ENCODE data around the gene GOLGA6C. TPM values are rescaled to one million over a fixed set of nuclear protein-coding genes. Genes with fewer than 3 reads are reported as not detected.
"Not testable (repeated sequence)": the region's sequence is repeated elsewhere in the genome, so short reads cannot be mapped to it uniquely, and the experiment has no call there.

The GOLGA6C gene
- total and polyA plus RNA-seq, 2 donors (not counting 1 experiment from before 2014, with no cell fraction given), result not detected

DNA sequence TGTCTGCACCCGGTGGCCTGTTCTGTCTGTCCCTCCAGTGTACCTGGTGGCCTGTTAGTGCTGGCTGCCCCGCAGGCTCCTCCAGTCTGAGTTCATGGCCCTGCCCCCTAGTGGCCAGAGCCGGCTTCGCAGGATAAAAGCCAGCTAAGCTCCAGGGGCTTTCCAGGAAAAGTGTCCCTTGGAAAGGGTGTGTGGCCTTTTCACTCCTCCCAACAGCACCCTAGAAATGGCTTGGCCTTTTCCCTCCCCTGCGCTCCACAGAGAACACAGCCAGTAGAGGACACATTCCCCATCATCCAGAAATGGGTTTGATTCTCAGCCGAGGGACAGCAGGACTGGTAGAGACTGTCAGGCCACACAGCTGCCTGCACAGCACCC is 41.2 kb downstream of the GOLGA6C start:
- H3K9me3 ChIP-seq (ENCODE audit: control extremely low read depth in 1 of 3, control insufficient read depth in 2 of 3, insufficient read depth in 1 of 3, low read length in 2 of 3); POLR2A ChIA-PET; H3K79me2 ChIP-seq (ENCODE audit: control insufficient read depth, insufficient read depth, low read length); H3K4me2 ChIP-seq (replicated peaks; ENCODE audit: low read depth, low read length, poor library complexity, severe bottlenecking); H3K36me3 ChIP-seq (replicated peaks in 1 of 2; ENCODE audit: control extremely low read depth in 1 of 2, control insufficient read depth in 1 of 2, extremely low read depth in 1 of 2, insufficient read depth in 2 of 2, low read length in 1 of 2); H3K9me3 Mint-ChIP-seq (ENCODE audit: insufficient read depth); H3K4me3 ChIP-seq (ENCODE audit: control extremely low read depth in 1 of 5, extremely low read depth in 1 of 5, insufficient read depth in 1 of 5, low read depth in 2 of 5, low read length in 4 of 5); H3K4me1 Mint-ChIP-seq; H3K4me1 ChIP-seq (ENCODE audit: control insufficient read depth in 2 of 2, insufficient read depth in 2 of 2, low read length in 2 of 2); H3K9ac ChIP-seq (ENCODE audit: low read length); H3K27ac Mint-ChIP-seq; H3K4me3 Mint-ChIP-seq; H3K27ac ChIP-seq (ENCODE audit: low read length in 2 of 2); DNase-seq; H3K27me3 ChIP-seq (replicated peaks in 1 of 4; ENCODE audit: control extremely low read depth in 1 of 4, control insufficient read depth in 3 of 4, insufficient read depth in 4 of 4, low read length in 3 of 4); intact Hi-C loops (cut with micrococcal nuclease); H4K20me1 ChIP-seq (ENCODE audit: control insufficient read depth, insufficient read depth, low read length, poor library complexity, severe bottlenecking); H3K27me3 Mint-ChIP-seq; H2AFZ ChIP-seq (ENCODE audit: insufficient read depth, low read depth, low read length, poor library complexity, severe bottlenecking): not testable (repeated sequence)
- no CpG with 5 or more reads among the region's 6 CpGs for WGBS (ENCODE audit: insufficient coverage)
- TF ChIP-seq, protein P1, sequence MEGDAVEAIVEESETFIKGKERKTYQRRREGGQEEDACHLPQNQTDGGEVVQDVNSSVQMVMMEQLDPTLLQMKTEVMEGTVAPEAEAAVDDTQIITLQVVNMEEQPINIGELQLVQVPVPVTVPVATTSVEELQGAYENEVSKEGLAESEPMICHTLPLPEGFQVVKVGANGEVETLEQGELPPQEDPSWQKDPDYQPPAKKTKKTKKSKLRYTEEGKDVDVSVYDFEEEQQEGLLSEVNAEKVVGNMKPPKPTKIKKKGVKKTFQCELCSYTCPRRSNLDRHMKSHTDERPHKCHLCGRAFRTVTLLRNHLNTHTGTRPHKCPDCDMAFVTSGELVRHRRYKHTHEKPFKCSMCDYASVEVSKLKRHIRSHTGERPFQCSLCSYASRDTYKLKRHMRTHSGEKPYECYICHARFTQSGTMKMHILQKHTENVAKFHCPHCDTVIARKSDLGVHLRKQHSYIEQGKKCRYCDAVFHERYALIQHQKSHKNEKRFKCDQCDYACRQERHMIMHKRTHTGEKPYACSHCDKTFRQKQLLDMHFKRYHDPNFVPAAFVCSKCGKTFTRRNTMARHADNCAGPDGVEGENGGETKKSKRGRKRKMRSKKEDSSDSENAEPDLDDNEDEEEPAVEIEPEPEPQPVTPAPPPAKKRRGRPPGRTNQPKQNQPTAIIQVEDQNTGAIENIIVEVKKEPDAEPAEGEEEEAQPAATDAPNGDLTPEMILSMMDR (IDR thresholded peaks at IDR 0.05), result peak; percentile 68
- peak; percentile 93 for ATAC-seq (ENCODE audit: low read depth)
- CTCF ChIA-PET, result interaction anchor here (1.2 to 1.3 kb wide), 2 partner anchors 68 to 270 kb away, joined by 4 read pairs; partner anchors contain the start of gene MAN2C1

DNA sequence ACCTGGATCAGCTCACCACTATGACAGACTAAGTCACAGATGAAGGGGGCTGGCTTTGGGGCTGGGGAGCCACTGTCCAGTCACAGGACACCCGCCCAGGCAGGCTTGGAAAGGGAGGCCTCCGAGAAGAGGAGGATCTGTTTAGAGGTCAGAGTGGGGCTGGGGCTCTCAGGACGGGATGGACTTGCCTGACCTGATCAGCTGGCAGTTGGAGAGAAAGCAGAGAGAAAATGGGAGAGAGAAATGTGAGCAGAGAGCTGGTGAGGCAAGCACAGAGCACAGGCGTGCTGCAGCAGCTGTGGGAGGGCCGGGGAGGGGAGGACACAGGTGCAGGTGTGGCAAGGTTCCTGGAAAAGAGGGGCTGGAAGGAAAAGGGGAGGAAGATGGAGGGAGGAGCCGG is 41.9 kb downstream of the GOLGA6C start:
- H3K9ac ChIP-seq (ENCODE audit: low read length); ATAC-seq (ENCODE audit: low read depth); H2AFZ ChIP-seq (ENCODE audit: insufficient read depth, low read depth, low read length, poor library complexity, severe bottlenecking); H3K4me2 ChIP-seq (replicated peaks; ENCODE audit: low read depth, low read length, poor library complexity, severe bottlenecking); DNase-seq; H3K4me3 Mint-ChIP-seq; H3K9me3 ChIP-seq (ENCODE audit: control extremely low read depth in 1 of 3, control insufficient read depth in 2 of 3, insufficient read depth in 1 of 3, low read length in 2 of 3); H3K27me3 ChIP-seq (replicated peaks in 1 of 4; ENCODE audit: control extremely low read depth in 1 of 4, control insufficient read depth in 3 of 4, insufficient read depth in 4 of 4, low read length in 3 of 4); H3K9me3 Mint-ChIP-seq (ENCODE audit: insufficient read depth); H3K4me1 ChIP-seq (ENCODE audit: control insufficient read depth in 2 of 2, insufficient read depth in 2 of 2, low read length in 2 of 2); intact Hi-C loops (cut with micrococcal nuclease); POLR2A ChIA-PET; H4K20me1 ChIP-seq (ENCODE audit: control insufficient read depth, insufficient read depth, low read length, poor library complexity, severe bottlenecking); H3K4me1 Mint-ChIP-seq; H3K4me3 ChIP-seq (ENCODE audit: control extremely low read depth in 1 of 5, extremely low read depth in 1 of 5, insufficient read depth in 1 of 5, low read depth in 2 of 5, low read length in 4 of 5); H3K27ac ChIP-seq (ENCODE audit: low read length in 2 of 2); H3K27ac Mint-ChIP-seq; H3K79me2 ChIP-seq (ENCODE audit: control insufficient read depth, insufficient read depth, low read length); H3K36me3 ChIP-seq (replicated peaks in 1 of 2; ENCODE audit: control extremely low read depth in 1 of 2, control insufficient read depth in 1 of 2, extremely low read depth in 1 of 2, insufficient read depth in 2 of 2, low read length in 1 of 2): not testable (repeated sequence)
- CTCF ChIA-PET, result interaction anchor here (1.2 to 1.3 kb wide), 2 partner anchors 68 to 271 kb away, joined by 4 read pairs; partner anchors contain the start of gene MAN2C1
- 81% methylated on average over 4 of the region's 6 CpGs for WGBS (ENCODE audit: insufficient coverage)
- H3K27me3 Mint-ChIP-seq, result peaks cover 15% of the 10 kb centered on the region

All from B cell (primary cell).